Glutamatergic neuron (in vitro differentiated cells): ENCODE data around the gene REEP5. TPM values are rescaled to one million over a fixed set of nuclear protein-coding genes. Genes with fewer than 3 reads are reported as not detected.
A peak's percentile ranks its signal among the peaks of the same experiment; 100 is the strongest.
"Not testable (repeated sequence)": the region's sequence is repeated elsewhere in the genome, so short reads cannot be mapped to it uniquely, and the experiment has no call there.

ENCODE experiments used
- DNase-seq: peaks from one replicate; pipeline ENCODE4 v3.0.0; 2022
- H3K27ac Mint-ChIP-seq: one replicate; pipeline ENCODE4 v1.8.0; 2020; ENCODE audit warnings: mild to moderate bottlenecking, mixed read lengths, inconsistent platforms; ENCODE audit not compliant: unreplicated experiment
- H3K27me3 Mint-ChIP-seq: one replicate; pipeline ENCODE4 v1.8.0; 2020; ENCODE audit warnings: mild to moderate bottlenecking, moderate library complexity, mixed read lengths, inconsistent platforms; ENCODE audit not compliant: unreplicated experiment
- H3K36me3 Mint-ChIP-seq: one replicate; pipeline ENCODE4 v1.8.0; 2020; ENCODE audit warnings: mild to moderate bottlenecking, mixed read lengths, inconsistent platforms; ENCODE audit not compliant: unreplicated experiment
- H3K4me1 Mint-ChIP-seq: one replicate; pipeline ENCODE4 v1.8.0; 2020; ENCODE audit warnings: mild to moderate bottlenecking, low read depth, mixed read lengths, inconsistent platforms; ENCODE audit not compliant: unreplicated experiment
- H3K4me3 Mint-ChIP-seq: one replicate; pipeline ENCODE4 v1.8.0; 2020; ENCODE audit warnings: mild to moderate bottlenecking, mixed read lengths, inconsistent platforms; ENCODE audit not compliant: unreplicated experiment
- H3K9me3 Mint-ChIP-seq: one replicate; pipeline ENCODE4 v1.8.0; 2020; ENCODE audit warnings: mild to moderate bottlenecking, moderate library complexity, mixed read lengths, inconsistent platforms; ENCODE audit not compliant: unreplicated experiment
- total RNA-seq: library from RNA; stranded (reverse); fragmentation: NEBNext Ultra II Directional; extraction: Animal tissue kit (Norgen Biotek cat#: 25700); gene quantifications from one replicate; pipeline ENCODE4 v1.2.1, GENCODE V29; 2021; ENCODE audit not compliant: unreplicated experiment
- TF ChIP-seq, protein P1 (sequence below): fragments of 200-600 bp; sonication (generic); IDR thresholded peaks from one replicate; pipeline ENCODE4 v1.5.0; 2021; ENCODE audit not compliant: partially characterized antibody, unreplicated experiment

Gene REEP5
- total RNA-seq, 1 donor from 2014 or later = 108 TPM

DNA sequence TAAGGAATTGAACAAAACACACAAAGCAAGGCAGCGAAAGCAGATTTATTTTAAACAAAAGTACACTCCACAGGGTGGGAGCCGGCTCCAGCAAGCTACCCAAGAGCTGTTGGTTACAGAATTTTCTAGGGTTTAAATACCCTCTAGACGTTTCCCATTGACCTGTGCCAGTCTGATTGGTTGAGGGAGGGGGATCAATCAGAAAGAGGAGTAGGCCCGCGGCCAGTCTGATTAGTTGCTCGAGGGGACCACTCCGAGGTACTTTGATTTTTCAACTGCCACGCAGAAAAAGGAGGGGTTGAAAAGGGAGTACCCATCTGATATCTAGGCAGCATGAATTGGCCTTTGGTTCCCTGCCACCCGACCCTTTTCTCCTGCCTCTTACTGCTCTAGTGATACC lies 59.9 kb downstream of the REEP5 start:
- peak overlapping the region; percentile 88 for H3K27ac Mint-ChIP-seq
- DNase-seq = no peak
- peaks cover 9% of the 10 kb centered on the region for H3K4me1 Mint-ChIP-seq
- peaks cover 2% of the 10 kb centered on the region for H3K9me3 Mint-ChIP-seq
- TF ChIP-seq, protein P1, sequence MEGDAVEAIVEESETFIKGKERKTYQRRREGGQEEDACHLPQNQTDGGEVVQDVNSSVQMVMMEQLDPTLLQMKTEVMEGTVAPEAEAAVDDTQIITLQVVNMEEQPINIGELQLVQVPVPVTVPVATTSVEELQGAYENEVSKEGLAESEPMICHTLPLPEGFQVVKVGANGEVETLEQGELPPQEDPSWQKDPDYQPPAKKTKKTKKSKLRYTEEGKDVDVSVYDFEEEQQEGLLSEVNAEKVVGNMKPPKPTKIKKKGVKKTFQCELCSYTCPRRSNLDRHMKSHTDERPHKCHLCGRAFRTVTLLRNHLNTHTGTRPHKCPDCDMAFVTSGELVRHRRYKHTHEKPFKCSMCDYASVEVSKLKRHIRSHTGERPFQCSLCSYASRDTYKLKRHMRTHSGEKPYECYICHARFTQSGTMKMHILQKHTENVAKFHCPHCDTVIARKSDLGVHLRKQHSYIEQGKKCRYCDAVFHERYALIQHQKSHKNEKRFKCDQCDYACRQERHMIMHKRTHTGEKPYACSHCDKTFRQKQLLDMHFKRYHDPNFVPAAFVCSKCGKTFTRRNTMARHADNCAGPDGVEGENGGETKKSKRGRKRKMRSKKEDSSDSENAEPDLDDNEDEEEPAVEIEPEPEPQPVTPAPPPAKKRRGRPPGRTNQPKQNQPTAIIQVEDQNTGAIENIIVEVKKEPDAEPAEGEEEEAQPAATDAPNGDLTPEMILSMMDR = no peak
- H3K4me3 Mint-ChIP-seq = peak overlapping the region; percentile 95
- H3K36me3 Mint-ChIP-seq = no peaks in the 10 kb centered on the region
- H3K27me3 Mint-ChIP-seq = no peaks in the 10 kb centered on the region

DNA sequence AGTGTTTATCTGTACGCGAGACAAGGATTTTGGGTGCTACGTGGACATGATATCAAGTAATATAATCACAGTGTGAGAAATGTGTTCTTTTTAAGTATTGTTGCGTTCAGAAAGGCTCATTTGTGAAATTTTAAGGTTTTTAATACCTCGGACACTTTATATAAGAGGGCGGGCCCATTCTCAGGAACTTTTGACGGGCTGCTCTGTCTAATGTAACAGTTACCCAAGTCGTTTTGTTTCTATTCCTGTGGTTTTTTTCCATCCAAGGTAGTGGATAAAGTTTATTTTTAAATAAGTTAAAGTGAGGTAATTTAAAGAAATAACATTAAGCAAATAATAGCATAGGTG lies 60.4 kb downstream of the REEP5 start:
- DNase-seq = no peak
- H3K4me3 Mint-ChIP-seq = peak overlapping the region; percentile 95

DNA sequence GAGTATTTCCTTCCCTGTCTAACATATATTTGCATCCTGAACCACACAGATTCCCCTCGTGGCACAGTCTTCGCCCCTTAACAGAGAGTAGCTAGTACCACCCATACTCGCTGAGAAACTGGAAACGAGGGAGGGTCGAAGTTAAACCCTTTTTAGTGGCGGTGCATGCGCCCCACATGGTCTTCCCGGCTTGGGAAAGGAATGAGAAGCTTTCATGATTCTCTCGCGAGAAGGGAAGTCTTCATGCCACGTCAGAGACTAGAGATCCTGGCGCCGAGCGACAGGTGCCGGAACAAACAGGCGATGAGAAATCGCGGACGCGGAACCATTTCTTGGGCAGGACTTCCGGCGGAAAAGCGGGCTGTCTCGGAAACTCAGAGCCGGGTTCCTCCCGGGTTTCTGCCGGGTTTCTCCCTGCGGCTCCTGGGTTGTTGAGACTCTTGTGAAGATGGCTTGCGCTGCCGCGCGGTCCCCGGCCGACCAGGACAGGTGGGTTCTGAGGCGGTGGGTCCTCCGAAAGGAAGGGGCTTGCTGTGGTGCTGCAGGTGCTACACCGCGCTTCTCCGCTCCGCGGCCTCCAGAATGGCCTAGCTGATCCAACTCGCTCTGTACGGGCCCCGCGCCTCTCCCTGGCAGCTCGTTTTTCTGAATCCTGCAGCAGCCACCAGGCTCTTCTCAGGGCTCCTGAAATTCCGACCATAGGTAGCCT lies 60.9 kb downstream of the REEP5 start, which contains the start of gene SRP19:
Gene SRP19, plus strand, starts transcription at position 359 of the 709 bp plus-strand sequence. Its CDS starts 90 bp downstream, at position 449.
- peak within 1 kb of the TSS; percentile 88 for H3K27ac Mint-ChIP-seq
- H3K9me3 Mint-ChIP-seq = peaks cover 2% of the 10 kb centered on the region
- peaks cover 9% of the 10 kb centered on the region for H3K4me1 Mint-ChIP-seq

More for the DNA sequence above, 60.4 kb downstream of the REEP5 start:
- Mint-ChIP-seq H3K4me1 (peaks cover 9% of the 10 kb centered on the region), H3K27me3 (no peaks in the 10 kb centered on the region), H3K9me3 (peaks cover 2% of the 10 kb centered on the region), H3K27ac (peak overlapping the region; percentile 88), H3K36me3 (no peaks in the 10 kb centered on the region)
- TF ChIP-seq, protein P1 = no peak

DNA sequence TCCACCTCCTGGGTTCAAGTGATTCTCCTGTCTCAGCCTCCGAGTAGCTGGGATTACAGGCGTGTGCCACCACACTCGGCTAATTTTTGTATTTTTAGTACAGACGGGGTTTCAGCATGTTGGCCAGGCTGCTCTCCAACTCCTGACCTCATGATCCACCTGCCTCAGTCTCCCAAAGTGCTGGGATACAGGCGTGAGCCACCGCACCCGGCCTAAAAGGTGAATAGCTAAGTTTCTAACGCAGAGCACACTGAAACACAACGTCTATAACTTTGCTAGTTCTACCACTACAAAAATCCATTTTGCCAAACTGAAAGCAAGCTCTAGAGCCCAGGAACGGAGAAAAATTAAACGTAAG lies 61.5 kb downstream of the REEP5 start:
- not testable (repeated sequence) for H3K36me3 Mint-ChIP-seq, DNase-seq, H3K9me3 Mint-ChIP-seq, H3K4me1 Mint-ChIP-seq, H3K27me3 Mint-ChIP-seq
- Mint-ChIP-seq H3K27ac (peak overlapping the region; percentile 88), H3K4me3 (peak overlapping the region; percentile 95)

More for the DNA sequence above, 60.9 kb downstream of the REEP5 start, which contains the start of gene SRP19:
- Mint-ChIP-seq H3K27me3 (no peaks in the 10 kb centered on the region), H3K36me3 (no peaks in the 10 kb centered on the region), H3K4me3 (peak within 1 kb of the TSS; percentile 95)
- peak; percentile 92 for DNase-seq
- TF ChIP-seq, protein P1 = no peak

DNA sequence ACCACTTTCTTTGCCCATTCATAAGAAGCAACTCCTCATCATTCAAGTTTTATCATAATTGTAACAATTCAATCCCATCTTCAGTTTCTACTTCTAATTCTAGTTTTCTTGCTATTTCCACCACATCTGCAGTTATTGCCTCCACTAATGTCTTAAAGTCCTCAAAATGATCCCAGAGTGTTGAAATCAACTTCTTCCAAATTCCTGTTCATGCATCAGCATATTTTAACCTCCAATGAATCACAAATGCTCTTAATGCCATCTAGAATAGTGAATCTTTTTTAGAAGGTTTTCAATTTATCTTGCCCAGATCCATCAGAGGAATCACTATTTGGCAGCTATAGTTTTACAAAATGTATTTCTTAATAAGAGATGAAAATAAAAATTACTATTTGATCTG lies 64.2 kb downstream of the REEP5 start:
- Mint-ChIP-seq H3K27me3 (no peaks in the 10 kb centered on the region), H3K36me3 (peaks cover 14% of the 10 kb centered on the region), H3K4me1 (peaks cover 6% of the 10 kb centered on the region), H3K9me3 (peaks cover 2% of the 10 kb centered on the region), H3K4me3 (no peak overlapping the region), H3K27ac (no peak overlapping the region)
- TF ChIP-seq, protein P1 = no peak
- no peak for DNase-seq
